HepG2 (cell line): ENCODE results near the gene GALNT17. TPM values are rescaled to one million over a fixed set of nuclear protein-coding genes. Genes with fewer than 3 reads are reported as not detected.

Source experiments
- ATAC-seq: fragments of 200-7000 bp; cut with Tn5 transposase; 3 replicates; pipeline ENCODE4 v1.9.1; 2020; ENCODE audit warnings: mild to moderate bottlenecking, moderate library complexity
- BruUV-seq: library from RNA; stranded (reverse); fragments of 400-500 nt; replicated peaks from 2 replicates; lab custom pipeline; 2021; lab: Mats Ljungman, UMichigan
- CTCF ChIA-PET: fragments of 300-600 bp; formaldehyde crosslinking; extraction: SDS; loops from one replicate; lab custom pipeline; 2021; ENCODE audit warnings: low total read pairs, inconsistent platforms, low intra/inter-chr PET ratio; lab: Yijun Ruan, JAX
- POLR2A ChIA-PET: fragments of 350-600 bp; sonication (Branson Sonifier 250); formaldehyde crosslinking; loops from one replicate; lab custom pipeline; 2020; ENCODE audit warnings: antibody characterized with exemption, inconsistent platforms; lab: Yijun Ruan, JAX
- DNase-seq: peaks from one replicate; pipeline ENCODE4 v3.0.0-alpha.2; 2015; ENCODE audit warnings: low spot score
- FAIRE-seq: peaks from 3 replicates; lab custom pipeline; 2011; peaks lifted over from hg19 to GRCh38; lab: Jason Lieb, UNC
- H2AFZ ChIP-seq: one replicate; pipeline ENCODE4 v1.6.1; 2011; ENCODE audit warnings: low read length, inconsistent platforms
- H3K27ac ChIP-seq: fragments of 300-600 bp; 3 replicates; pipeline ENCODE4 v1.8.0; 2011; ENCODE audit warnings: mixed run types, mild to moderate bottlenecking, mixed read lengths, low read length, inconsistent platforms; ENCODE audit not compliant: insufficient read depth; ENCODE audit errors: extremely low read length
- H3K27me3 ChIP-seq, 2 experiments: fragments of 200-600 bp in 1 of 2; 2 replicates in 1 of 2; 3 replicates in 1 of 2; pipeline versions ENCODE4 v1.6.0 to v1.8.0; 2011; ENCODE audit warnings: low read length in 2 of 2, mild to moderate bottlenecking in 2 of 2, moderate library complexity in 2 of 2, inconsistent platforms in 1 of 2; ENCODE audit not compliant: insufficient read depth in 2 of 2, control insufficient read depth in 1 of 2
- H3K36me3 ChIP-seq, 2 experiments: fragments of 200-600 bp in 1 of 2; replicated peaks in 1 of 2; 2 replicates in 1 of 2; 3 replicates in 1 of 2; pipeline versions ENCODE4 v1.5.1 to v1.8.0; 2011; ENCODE audit warnings: low read length in 2 of 2, inconsistent platforms in 1 of 2; ENCODE audit not compliant: insufficient read depth in 2 of 2, control insufficient read depth in 1 of 2
- H3K4me1 ChIP-seq: 2 replicates; pipeline ENCODE4 v1.5.1; 2012; ENCODE audit warnings: low read length, inconsistent platforms; ENCODE audit not compliant: insufficient read depth
- H3K4me2 ChIP-seq: 2 replicates; pipeline ENCODE4 v1.6.0; 2011; ENCODE audit warnings: low read depth, low read length, inconsistent platforms
- H3K4me3 ChIP-seq, 3 experiments: fragments of 200-600 bp in 1 of 3; sonication (generic), shearing (Covaris generic) in 1 of 3; replicated peaks in 1 of 3; 2 replicates each; pipeline ENCODE4 v1.5.1; 2011 to 2016; ENCODE audit warnings: low read length in 3 of 3, inconsistent platforms in 2 of 3, low read depth in 2 of 3, mild to moderate bottlenecking in 2 of 3, control low read depth in 1 of 3, mixed read lengths in 1 of 3; ENCODE audit not compliant: insufficient read depth in 1 of 3
- H3K79me2 ChIP-seq: one replicate; pipeline ENCODE4 v1.6.1; 2011; ENCODE audit warnings: low read length, inconsistent platforms; ENCODE audit not compliant: insufficient read depth
- H3K9ac ChIP-seq: 2 replicates; pipeline ENCODE4 v1.6.0; 2011; ENCODE audit warnings: mild to moderate bottlenecking, low read depth, low read length, inconsistent platforms; ENCODE audit not compliant: insufficient read depth
- H3K9me3 ChIP-seq: 2 replicates; pipeline ENCODE4 v1.5.1; 2012; ENCODE audit warnings: mild to moderate bottlenecking, low read length
- H4K20me1 ChIP-seq: 2 replicates; pipeline ENCODE4 v1.6.0; 2011; ENCODE audit warnings: inconsistent platforms, mild to moderate bottlenecking, low read length, moderate library complexity; ENCODE audit not compliant: insufficient read depth
- ERF ChIP-seq: IDR thresholded peaks from 2 replicates; pipeline ENCODE4 v1.6.1; 2018; ENCODE audit warnings: missing biosample characterization, missing genetic modification reagents
- FOXC1 ChIP-seq: sonication (generic); formaldehyde crosslinking; IDR thresholded peaks from 2 replicates; pipeline ENCODE4 v1.8.0; 2022; ENCODE audit warnings: mild to moderate bottlenecking, missing genetic modification reagents, borderline replicate concordance
- ISX ChIP-seq: sonication (generic); formaldehyde crosslinking; conservative IDR thresholded peaks from 2 replicates; pipeline ENCODE4 v1.5.0; 2020; ENCODE audit warnings: missing genetic modification reagents
- KDM6A ChIP-seq: IDR thresholded peaks from 2 replicates; pipeline ENCODE4 v1.6.1; 2016; ENCODE audit warnings: low read depth
- KLF13 ChIP-seq: sonication (generic); formaldehyde crosslinking; IDR thresholded peaks from 2 replicates; pipeline ENCODE4 v1.4.0; 2020; ENCODE audit warnings: mild to moderate bottlenecking, missing genetic modification reagents
- NFIC ChIP-seq: IDR thresholded peaks from 2 replicates; pipeline ENCODE4 v1.6.1; 2012; ENCODE audit warnings: mild to moderate bottlenecking, low read length, inconsistent platforms
- ZFP36 ChIP-seq: fragments of 150-350 bp; IDR thresholded peaks from 2 replicates; pipeline ENCODE4 v1.6.1; 2018; ENCODE audit warnings: borderline replicate concordance, low read length, low read depth; ENCODE audit not compliant: partially characterized antibody
- ZNF138 ChIP-seq: sonication (generic); formaldehyde crosslinking; IDR thresholded peaks from 2 replicates; pipeline ENCODE4 v1.5.0; 2020; ENCODE audit warnings: mild to moderate bottlenecking, low read depth, missing genetic modification reagents
- ZNF230 ChIP-seq: sonication (generic); formaldehyde crosslinking; IDR thresholded peaks from 2 replicates; pipeline ENCODE4 v1.4.0; 2020; ENCODE audit warnings: mild to moderate bottlenecking, missing genetic modification reagents
- ZNF331 ChIP-seq: sonication (generic); formaldehyde crosslinking; IDR thresholded peaks from 2 replicates; pipeline ENCODE4 v1.4.0; 2020; ENCODE audit warnings: missing genetic modification reagents
- ZNF563 ChIP-seq: sonication (generic); formaldehyde crosslinking; IDR thresholded peaks from 2 replicates; pipeline ENCODE4 v1.8.0; 2022; ENCODE audit warnings: mild to moderate bottlenecking, moderate library complexity, missing genetic modification reagents
- ZNF577 ChIP-seq: sonication (generic); formaldehyde crosslinking; IDR thresholded peaks from 2 replicates; pipeline ENCODE4 v1.4.0; 2020; ENCODE audit warnings: mild to moderate bottlenecking, low read depth, missing genetic modification reagents, borderline replicate concordance
- ZNF792 ChIP-seq: IDR thresholded peaks from 2 replicates; pipeline ENCODE4 v1.6.1; 2016
- WGBS: methylation state at CpG from one replicate; pipeline ENCODE4 v1.1.6; 2017; ENCODE audit warnings: low lambda C conversion rate; 5-methylcytosine and 5-hydroxymethylcytosine counted together
- in situ Hi-C: cut with HindIII; loops from 2 replicates; pipeline ENCODE4 v1.10.0; 2017; ENCODE audit warnings: low pct_unique_long_range_greater_than_20kb; ENCODE audit not compliant: extremely low pct_ligation_motif_present
- intact Hi-C: fragments of 100-400 bp; cut with micrococcal nuclease; formaldehyde crosslinking; loops from one replicate; pipeline ENCODE4 v1.10.0; 2022; ENCODE audit not compliant: unreplicated experiment
- polyA plus RNA-seq, 8 experiments: library from polyadenylated mRNA; depleted of rRNA in 3 of 8; stranded (reverse) in 7 of 8; unstranded in 1 of 8; fragments of >200 nt; fragmentation: Illumina TruSeq in 4 of 8; extraction: Trizol in 4 of 8; gene quantifications; 2 replicates each; pipeline versions ENCODE4 v1.2.1 to v1.2.3, GENCODE V29; 2011 to 2016; ENCODE audit warnings: low read depth in 4 of 8, missing spikeins in 1 of 8, mixed read lengths in 1 of 8; ENCODE audit not compliant: insufficient read depth in 1 of 8
- total RNA-seq, 5 experiments: library from RNA; depleted of rRNA; stranded (reverse); fragments of >200 nt; fragmentation: Illumina TruSeq; extraction: Trizol; gene quantifications; 2 replicates each; pipeline ENCODE4 v1.2.3, GENCODE V29; 2016; ENCODE audit warnings: low read depth in 1 of 5
- TF ChIP-seq, protein P1 (sequence below): sonication (generic); formaldehyde crosslinking; IDR thresholded peaks from 2 replicates; pipeline ENCODE4 v1.5.0; 2020; ENCODE audit warnings: missing genetic modification reagents, mild to moderate bottlenecking, borderline replicate concordance

GALNT17 gene
- total and polyA plus RNA-seq, 2 of the 13 experiments (the other 11 are each of a cell fraction or from before 2014, with no cell fraction given) = not detected

DNA sequence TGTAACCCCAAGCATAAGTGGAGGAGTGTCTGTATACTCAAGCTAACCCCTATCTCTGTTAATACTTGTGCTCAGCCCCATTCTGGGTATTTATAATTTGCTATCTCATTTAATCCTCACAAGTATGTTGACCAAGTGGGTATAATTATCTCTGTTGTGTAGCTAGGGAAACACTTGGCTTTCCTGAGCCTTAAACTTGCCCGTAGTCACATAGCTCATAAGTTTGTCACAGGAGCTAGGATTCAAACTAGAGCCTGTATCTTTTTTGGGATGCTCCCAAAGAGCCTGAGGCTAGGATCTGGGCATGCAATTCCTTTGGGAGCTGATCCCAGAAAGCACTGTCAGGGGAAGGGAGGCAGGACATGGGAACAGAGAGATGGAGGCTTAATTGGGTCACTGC, 377.4 kb downstream of the GALNT17 start (continued):
- no peak for TF ChIP-seq ZNF331 (CRISPR knock-in tag)
- TF ChIP-seq KDM6A (CRISPR knock-in tag) = no peak
- TF ChIP-seq, all 625 proteins: peak for 0

DNA sequence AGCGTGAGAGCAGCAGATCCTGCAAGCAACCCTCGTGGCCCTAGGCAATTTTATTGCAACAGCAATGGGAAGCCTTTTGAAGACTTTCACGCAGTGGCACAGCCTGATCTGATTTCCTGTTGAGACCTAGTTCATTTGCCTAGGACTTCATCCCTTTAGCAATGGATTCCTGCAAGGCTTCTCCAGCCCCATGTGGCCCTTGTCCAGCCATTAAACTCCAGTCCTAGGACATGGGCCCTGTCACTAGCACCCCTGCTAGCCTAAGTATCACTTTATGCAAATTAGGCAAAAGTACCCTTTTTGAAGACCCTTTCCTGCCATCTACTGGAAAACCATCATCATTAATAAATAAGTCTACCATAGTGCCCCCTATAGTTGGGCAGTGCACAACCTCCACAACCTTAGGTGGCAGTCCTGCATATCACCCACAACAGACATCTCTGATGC, 379.4 kb downstream of the GALNT17 start:
- peaks cover 0 to 10% of the 10 kb centered on the region in 2 experiments; a peak in 1 of 5 replicates for H3K27me3 ChIP-seq
- FAIRE-seq = no peak
- no peak overlapping the region for H3K4me2 ChIP-seq
- ATAC-seq = no peak
- no peak overlapping the region for H3K9ac ChIP-seq
- ChIA-PET CTCF (no interaction called here), POLR2A (no interaction called here)
- H3K4me1 ChIP-seq = no peaks in the 10 kb centered on the region
- WGBS = 15% methylated on average over 3 of the region's 3 CpGs
- no peaks in the 10 kb centered on the region for H4K20me1 ChIP-seq
- no TSS peak for BruUV-seq
- in situ Hi-C loops (no loop called here), intact Hi-C loops (no loop called here)
- no peak overlapping the region for H2AFZ ChIP-seq
- H3K4me3 ChIP-seq = no peak overlapping the region
- H3K9me3 ChIP-seq = peaks cover 24% of the 10 kb centered on the region; the same call in 1 of the 2 replicates
- no peak for TF ChIP-seq ERF
- DNase-seq = no peak
- H3K27ac ChIP-seq = no peak overlapping the region
- no peaks in the 10 kb centered on the region for H3K79me2 ChIP-seq
- no peaks in the 10 kb centered on the region for H3K36me3 ChIP-seq

DNA sequence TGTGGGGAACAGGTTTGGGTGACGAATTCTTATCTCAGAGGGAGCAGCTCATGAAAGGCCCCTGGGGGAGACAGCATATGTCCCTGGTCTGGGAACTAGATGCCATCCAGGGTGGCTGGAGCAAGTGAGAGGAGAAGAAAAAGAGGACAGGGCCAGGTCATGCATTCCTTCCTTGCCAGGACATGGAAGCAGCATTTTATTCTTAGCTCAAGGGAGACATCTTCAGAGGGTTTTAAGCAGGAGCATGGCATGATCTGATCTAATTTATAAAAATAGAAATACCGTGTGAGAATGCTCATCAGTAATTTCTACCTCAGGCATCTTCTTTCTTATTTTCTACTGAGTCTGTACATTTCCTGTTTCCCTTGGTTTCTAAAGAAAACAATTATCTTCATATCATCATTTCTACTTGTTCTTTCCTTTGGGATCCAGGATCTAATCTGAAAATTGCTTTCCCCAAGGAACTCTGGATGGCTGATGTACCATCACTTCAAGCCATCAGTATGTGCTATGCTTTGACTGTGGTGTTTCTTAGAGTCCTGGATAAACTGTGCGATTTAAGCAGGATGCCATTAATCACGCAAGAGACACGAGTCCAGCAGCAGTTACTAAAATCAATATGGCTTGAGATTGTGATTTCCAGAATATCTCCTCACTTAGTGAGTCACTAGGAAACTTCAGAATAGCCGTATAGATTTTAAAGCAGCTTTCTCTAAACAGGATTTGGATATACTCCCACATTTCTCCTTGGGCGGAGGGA, 386.2 kb downstream of the GALNT17 start:
- DNase-seq (no peak), ATAC-seq (no peak), FAIRE-seq (no peak)
- no peak overlapping the region for H3K4me2 ChIP-seq
- no peak overlapping the region for H3K9ac ChIP-seq
- H3K9me3 ChIP-seq = peaks cover 81% of the 10 kb centered on the region
- no TSS peak for BruUV-seq
- POLR2A ChIA-PET = no interaction called here
- H3K4me1 ChIP-seq = no peaks in the 10 kb centered on the region
- no peaks in the 10 kb centered on the region for H4K20me1 ChIP-seq
- 12% methylated on average over 7 of the region's 7 CpGs for WGBS
- intact Hi-C loops (no loop called here), in situ Hi-C loops (no loop called here)
- H3K27me3 ChIP-seq = no peaks in the 10 kb centered on the region
- no peak overlapping the region for H2AFZ ChIP-seq
- H3K4me3 ChIP-seq = no peak overlapping the region
- no peak overlapping the region for H3K27ac ChIP-seq
- H3K36me3 ChIP-seq = no peaks in the 10 kb centered on the region
- no peaks in the 10 kb centered on the region for H3K79me2 ChIP-seq
- CTCF ChIA-PET = no interaction called here
- TF ChIP-seq ZNF577 (CRISPR knock-in tag) (no peak), KLF13 (CRISPR knock-in tag) (no peak), ISX (CRISPR knock-in tag) (no peak), ZNF138 (CRISPR knock-in tag) (no peak), ZNF230 (CRISPR knock-in tag) (no peak), ZNF563 (no peak), ZFP36 (no peak), NFIC (no peak), FOXC1 (no peak), ZNF792 (CRISPR knock-in tag) (no peak)
- TF ChIP-seq, protein P1, sequence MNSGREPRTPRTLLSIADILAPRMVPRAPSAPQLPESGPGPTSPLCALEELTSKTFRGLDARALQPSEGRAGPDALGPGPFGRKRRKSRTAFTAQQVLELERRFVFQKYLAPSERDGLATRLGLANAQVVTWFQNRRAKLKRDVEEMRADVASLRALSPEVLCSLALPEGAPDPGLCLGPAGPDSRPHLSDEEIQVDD (CRISPR knock-in tag) = no peak
